Neural cell (in vitro differentiated cells): ENCODE measurements around the gene GCK.

ENCODE experiments used
- CTCF ChIP-seq: fragments of 450-650 bp; IDR thresholded peaks from 2 replicates; pipeline ENCODE4 v1.5.1; 2014; ENCODE audit warnings: antibody characterized with exemption, mild to moderate bottlenecking, moderate library complexity; ENCODE audit not compliant: poor library complexity, severe bottlenecking
- POLR2AphosphoS5 ChIP-seq: IDR thresholded peaks from 2 replicates; pipeline ENCODE4 v1.6.1; 2012

- TF ChIP-seq POLR2AphosphoS5 (no peak), CTCF (no peak)
Measured at GRCh38 chr7:44226396-44226753, 37.1 kb upstream of the GCK start.
